ENCODE results near the gene CRAMP1. TPM values are rescaled to one million over a fixed set of nuclear protein-coding genes. Genes with fewer than 3 reads are reported as not detected.

CRAMP1 gene
- total RNA-seq, 1 experiment from 2014 or later: 29.7 TPM

GRCh38 chr16:1613211-1613622 is 1.1 kb downstream of the CRAMP1 start:
- Mint-ChIP-seq H3K4me1 (ENCODE audit: low read depth, unreplicated experiment) (peaks cover 32% of the 10 kb centered on the region), H3K27ac (ENCODE audit: unreplicated experiment) (peak overlapping the region; percentile 66), H3K27me3 (ENCODE audit: unreplicated experiment) (no peaks in the 10 kb centered on the region), H3K9me3 (ENCODE audit: low read depth, unreplicated experiment) (no peaks in the 10 kb centered on the region), H3K36me3 (ENCODE audit: insufficient read depth, unreplicated experiment) (peaks cover 81% of the 10 kb centered on the region), H3K4me3 (ENCODE audit: low read depth, unreplicated experiment) (peak overlapping the region; percentile 93)
- CTCF ChIA-PET: no interaction called here
- BruUV-seq (replicated peaks): TSS peak; percentile 20
- peak; percentile 5 for DNase-seq
- no peak for TF ChIP-seq CTCF (IDR thresholded peaks at IDR 0.05; ENCODE audit: unreplicated experiment)
- intact Hi-C loops (cut with micrococcal nuclease; ENCODE audit: unreplicated experiment): loop anchor here (5.0 kb wide), 1 partner anchor 74 kb away; no protein-coding TSS in a partner anchor

GRCh38 chr16:1613728-1614455 is 1.7 kb downstream of the CRAMP1 start:
- CTCF ChIA-PET: no interaction called here
- H3K4me1 Mint-ChIP-seq (ENCODE audit: low read depth, unreplicated experiment): peaks cover 32% of the 10 kb centered on the region
- peak overlapping the region; percentile 66 for H3K27ac Mint-ChIP-seq (ENCODE audit: unreplicated experiment)
- H3K27me3 Mint-ChIP-seq (ENCODE audit: unreplicated experiment): no peaks in the 10 kb centered on the region
- TF ChIP-seq CTCF (IDR thresholded peaks at IDR 0.05; ENCODE audit: unreplicated experiment): no peak
- H3K9me3 Mint-ChIP-seq (ENCODE audit: low read depth, unreplicated experiment): no peaks in the 10 kb centered on the region
- BruUV-seq (replicated peaks): no TSS peak
- intact Hi-C loops (cut with micrococcal nuclease; ENCODE audit: unreplicated experiment): loop anchor here (5.0 kb wide), 1 partner anchor 73 kb away; no protein-coding TSS in a partner anchor
- H3K36me3 Mint-ChIP-seq (ENCODE audit: insufficient read depth, unreplicated experiment): peaks cover 81% of the 10 kb centered on the region
- DNase-seq: peak; percentile 34
- peak overlapping the region; percentile 93 for H3K4me3 Mint-ChIP-seq (ENCODE audit: low read depth, unreplicated experiment)

GRCh38 chr16:1614456-1615102 is 2.4 kb downstream of the CRAMP1 start:
- BruUV-seq (replicated peaks): no TSS peak
- Mint-ChIP-seq H3K9me3 (ENCODE audit: low read depth, unreplicated experiment) (no peaks in the 10 kb centered on the region), H3K27me3 (ENCODE audit: unreplicated experiment) (no peaks in the 10 kb centered on the region), H3K36me3 (ENCODE audit: insufficient read depth, unreplicated experiment) (peaks cover 76% of the 10 kb centered on the region), H3K4me3 (ENCODE audit: low read depth, unreplicated experiment) (peak overlapping the region; percentile 93), H3K27ac (ENCODE audit: unreplicated experiment) (peak overlapping the region; percentile 18), H3K4me1 (ENCODE audit: low read depth, unreplicated experiment) (peaks cover 26% of the 10 kb centered on the region)
- peak; percentile 46 for DNase-seq
- no peak for TF ChIP-seq CTCF (IDR thresholded peaks at IDR 0.05; ENCODE audit: unreplicated experiment)
- CTCF ChIA-PET: no interaction called here
- intact Hi-C loops (cut with micrococcal nuclease; ENCODE audit: unreplicated experiment): loop anchor here (5.0 kb wide), 1 partner anchor 73 kb away; no protein-coding TSS in a partner anchor

GRCh38 chr16:1615761-1616160 is 3.6 kb downstream of the CRAMP1 start:
- intact Hi-C loops (cut with micrococcal nuclease; ENCODE audit: unreplicated experiment): no loop called here
- Mint-ChIP-seq H3K4me1 (ENCODE audit: low read depth, unreplicated experiment) (peaks cover 26% of the 10 kb centered on the region), H3K27ac (ENCODE audit: unreplicated experiment) (no peak overlapping the region), H3K9me3 (ENCODE audit: low read depth, unreplicated experiment) (no peaks in the 10 kb centered on the region), H3K4me3 (ENCODE audit: low read depth, unreplicated experiment) (peak overlapping the region; percentile 93), H3K36me3 (ENCODE audit: insufficient read depth, unreplicated experiment) (peaks cover 65% of the 10 kb centered on the region), H3K27me3 (ENCODE audit: unreplicated experiment) (no peaks in the 10 kb centered on the region)
- BruUV-seq (replicated peaks): no TSS peak
- no peak for TF ChIP-seq CTCF (IDR thresholded peaks at IDR 0.05; ENCODE audit: unreplicated experiment)
- no peak for DNase-seq
- CTCF ChIA-PET: interaction anchor here (1.3 kb wide), 1 partner anchor 90 kb away, joined by 3 read pairs; no protein-coding TSS in a partner anchor
